Endometrial microvascular endothelial cells (primary cell): ENCODE data around the gene LVRN. TPM values are rescaled to one million over a fixed set of nuclear protein-coding genes. Genes with fewer than 3 reads are reported as not detected.

Source experiments
- in situ Hi-C: cut with HindIII; loops from 2 replicates; pipeline ENCODE4 v1.10.0; 2017; ENCODE audit warnings: low sequenced_read_pairs, low pct_unique_long_range_greater_than_20kb; ENCODE audit errors: inconsistent ontology term
- total RNA-seq: library from RNA; depleted of rRNA; stranded (reverse); fragments of >200 nt; gene quantifications from one replicate; pipeline ENCODE4 v1.2.3, GENCODE V29; 2015; ENCODE audit errors: inconsistent ontology term

The LVRN gene
- total RNA-seq, 1 donor from 2014 or later, result not detected

DNA sequence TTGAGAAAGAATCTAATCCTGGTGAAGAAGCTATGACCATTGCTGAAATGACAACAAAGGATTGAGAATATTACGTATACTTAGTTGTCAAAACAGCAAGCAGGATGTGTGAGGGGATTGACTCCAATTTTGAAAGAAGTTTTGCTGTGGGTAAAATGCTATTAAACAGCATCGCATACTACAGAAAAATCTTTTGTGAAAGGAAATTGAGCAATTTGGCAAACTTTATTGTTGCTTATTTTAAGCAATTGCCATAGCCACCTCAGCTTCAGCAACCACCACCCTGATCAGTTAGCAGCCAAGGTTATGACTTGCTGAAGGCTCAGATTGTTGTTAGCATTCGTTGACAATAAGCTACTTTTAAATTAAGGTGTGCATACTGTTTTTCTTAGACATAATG lies 47.5 kb downstream of the LVRN start:
- in situ Hi-C loops, result no loop called here

GRCh38 chr5:116011046-116011445 lies 48.8 kb downstream of the LVRN start:
- in situ Hi-C loops, result no loop called here

- in situ Hi-C loops, result no loop called here
Measured at GRCh38 chr5:116013207-116013785, 51.0 kb downstream of the LVRN start.

DNA sequence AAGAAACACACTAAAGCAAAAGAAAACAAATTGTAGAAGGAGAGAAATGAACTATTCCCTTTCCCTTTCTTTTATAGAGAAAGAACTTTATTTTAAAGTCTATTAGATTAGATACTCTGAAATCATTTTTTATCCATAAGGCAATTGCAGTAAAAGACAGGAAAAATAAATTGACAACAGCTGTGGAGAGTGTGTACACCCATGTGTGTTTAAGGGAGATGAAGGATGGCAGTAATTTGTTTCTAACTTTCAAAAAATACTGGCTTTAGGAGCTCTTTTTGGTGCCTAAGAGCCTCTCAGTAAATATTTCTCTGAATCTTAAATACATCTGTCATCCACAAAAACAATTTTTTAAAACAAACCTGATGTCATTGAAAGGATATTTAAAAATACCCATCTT lies 51.7 kb downstream of the LVRN start:
- in situ Hi-C loops, result no loop called here

GRCh38 chr5:116023619-116024018 lies 61.3 kb downstream of the LVRN start:
- in situ Hi-C loops, result no loop called here

DNA sequence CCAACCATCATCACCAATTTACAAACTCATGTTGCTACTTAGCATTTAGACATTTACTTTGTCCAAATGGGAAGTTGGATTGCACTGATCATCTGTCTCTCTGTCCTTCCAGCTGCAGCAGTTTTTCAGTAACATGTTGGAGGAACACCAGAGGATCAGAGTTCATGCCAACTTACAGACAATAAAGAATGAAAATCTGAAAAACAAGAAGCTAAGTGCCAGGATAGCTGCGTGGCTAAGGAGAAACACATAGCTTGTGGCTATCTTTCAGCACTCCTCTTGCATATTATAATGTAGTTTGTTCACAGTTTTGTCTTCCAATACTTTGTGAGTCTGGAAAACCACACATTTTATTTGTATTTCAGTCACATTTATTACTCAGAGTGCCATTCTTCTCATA lies 63.6 kb downstream of the LVRN start:
- in situ Hi-C loops, result no loop called here

DNA sequence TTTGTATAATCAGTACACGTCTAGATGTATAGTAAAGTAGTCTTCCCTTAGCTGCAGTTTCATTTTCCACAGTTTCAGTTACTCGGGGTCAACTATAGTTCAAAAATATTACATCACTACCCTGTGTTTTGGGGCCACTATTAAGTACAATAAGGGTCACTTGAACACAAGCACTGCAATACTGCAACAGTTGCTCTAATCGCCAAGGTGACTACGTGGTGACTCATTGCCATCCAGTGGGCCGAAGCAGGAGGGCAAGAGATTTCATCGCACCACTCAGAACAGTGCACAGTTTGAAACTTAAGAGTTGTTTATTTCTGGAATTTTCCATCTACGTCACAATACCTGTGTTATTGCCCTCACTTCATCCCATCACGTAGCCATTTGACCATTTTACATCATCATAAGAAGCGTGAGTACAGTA lies 69.8 kb downstream of the LVRN start, which contains the start of gene ARL14EPL:
Gene ARL14EPL (plus strand): TSS at position 379 of the 424 bp plus-strand sequence. CDS start 18,994 bp downstream, outside the sequence.
- in situ Hi-C loops, result no loop called here

GRCh38 chr5:116032991-116033390 lies 70.7 kb downstream of the LVRN start:
- in situ Hi-C loops, result no loop called here

DNA sequence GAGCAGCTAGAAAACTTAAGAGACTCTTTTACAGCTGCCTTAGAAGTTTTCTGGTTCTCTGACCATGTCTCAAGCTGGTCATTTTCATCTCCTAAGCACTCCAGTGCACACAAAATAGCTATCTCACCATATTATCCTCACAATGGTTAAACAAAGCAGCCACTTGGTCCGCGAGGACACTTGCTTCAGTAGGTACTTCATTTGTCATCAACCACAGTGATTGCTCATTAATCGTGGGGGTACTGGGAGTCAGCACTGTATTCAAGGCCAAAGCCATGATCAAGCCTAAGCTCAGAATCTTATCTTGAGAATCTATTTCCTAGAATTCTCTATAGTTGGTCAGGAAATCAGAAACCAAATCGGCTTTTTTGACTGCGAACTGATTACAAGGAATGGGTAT lies 72.8 kb downstream of the LVRN start:
- in situ Hi-C loops, result no loop called here

- in situ Hi-C loops, result no loop called here
Measured at GRCh38 chr5:116037236-116037822, 75.1 kb downstream of the LVRN start.

DNA sequence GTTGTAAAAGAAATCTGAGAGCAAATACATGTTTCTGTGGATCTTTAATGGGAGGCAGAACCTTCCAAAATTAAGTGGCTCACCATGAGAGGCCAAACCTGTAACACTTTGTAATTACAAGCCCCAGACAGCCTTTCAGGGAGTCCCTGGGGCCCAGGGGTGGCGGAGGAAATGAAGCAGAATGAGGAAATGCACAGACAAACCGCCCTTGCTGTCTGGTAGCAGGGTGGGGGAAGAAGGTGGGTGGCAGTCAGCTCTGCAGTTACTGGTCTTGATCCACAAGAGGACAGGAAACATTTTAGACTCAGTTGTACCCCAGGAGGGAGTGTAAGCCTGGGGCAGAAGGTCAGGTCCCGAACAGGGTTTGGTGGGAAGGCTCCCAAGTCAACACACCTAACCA lies 76.5 kb downstream of the LVRN start:
- in situ Hi-C loops, result no loop called here

- in situ Hi-C loops, result no loop called here
Measured at GRCh38 chr5:116042375-116042774, 80.1 kb downstream of the LVRN start.

- in situ Hi-C loops, result no loop called here
Measured at GRCh38 chr5:116044073-116044472, 81.8 kb downstream of the LVRN start.

GRCh38 chr5:116045821-116046220 lies 83.5 kb downstream of the LVRN start:
- in situ Hi-C loops, result no loop called here

GRCh38 chr5:116046261-116046660 lies 84.0 kb downstream of the LVRN start:
- in situ Hi-C loops, result no loop called here

- in situ Hi-C loops, result no loop called here
Measured at GRCh38 chr5:116046823-116047222, 84.5 kb downstream of the LVRN start.

DNA sequence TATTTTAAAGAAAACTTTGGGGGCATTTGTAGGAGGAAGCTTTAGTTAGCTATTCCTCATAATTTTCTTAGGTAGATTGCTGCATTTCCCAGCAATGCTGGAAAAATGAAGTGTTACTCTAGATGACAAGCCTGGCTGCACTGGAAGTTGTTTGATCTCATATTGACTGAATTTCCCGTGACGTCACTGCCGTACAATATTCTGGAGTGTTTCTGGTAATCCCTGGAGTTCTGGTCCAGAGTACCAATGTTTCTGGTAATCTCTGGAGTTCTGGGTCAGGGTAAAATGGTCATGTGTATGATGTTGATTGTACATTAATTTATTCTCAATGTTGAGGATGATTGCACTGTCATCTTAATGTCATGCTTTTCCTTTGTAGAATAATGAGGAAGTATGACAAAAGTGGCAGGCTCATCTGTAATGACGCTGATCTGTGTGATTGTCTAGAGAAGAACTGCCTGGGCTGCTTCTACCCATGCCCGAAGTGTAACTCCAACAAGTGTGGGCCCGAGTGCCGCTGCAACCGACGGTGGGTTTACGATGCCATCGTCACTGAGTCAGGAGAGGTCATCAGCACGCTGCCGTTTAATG lies 96.2 kb downstream of the LVRN start:
- in situ Hi-C loops, result no loop called here

DNA sequence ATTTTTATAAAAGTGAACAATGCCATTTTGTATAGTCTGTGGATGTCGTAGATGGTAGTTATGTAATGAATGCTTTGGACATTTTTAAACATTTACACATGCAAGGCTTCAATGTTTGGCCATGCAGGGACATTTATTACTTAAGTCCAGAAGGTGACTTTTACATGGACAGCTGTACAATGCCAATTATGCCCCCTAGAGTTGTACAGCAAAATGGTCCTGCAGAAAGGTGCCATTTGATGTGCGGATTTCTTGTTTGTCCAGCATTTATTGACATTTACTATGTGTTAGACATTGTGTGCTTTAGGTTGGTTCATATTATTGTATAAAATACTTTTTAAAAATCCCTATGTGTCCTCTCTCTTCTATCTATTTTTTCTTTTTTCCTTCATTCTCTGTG lies 100.1 kb downstream of the LVRN start:
- in situ Hi-C loops, result no loop called here

- in situ Hi-C loops, result no loop called here
Measured at GRCh38 chr5:116063950-116064349, 101.7 kb downstream of the LVRN start.

GRCh38 chr5:116068028-116068632 lies 105.9 kb downstream of the LVRN start:
- in situ Hi-C loops, result no loop called here
